ENCODE data around the gene LYZL6.
"Not testable (repeated sequence)": the region's sequence is repeated elsewhere in the genome, so short reads cannot be mapped to it uniquely, and the experiment has no call there.

Gene LYZL6

DNA sequence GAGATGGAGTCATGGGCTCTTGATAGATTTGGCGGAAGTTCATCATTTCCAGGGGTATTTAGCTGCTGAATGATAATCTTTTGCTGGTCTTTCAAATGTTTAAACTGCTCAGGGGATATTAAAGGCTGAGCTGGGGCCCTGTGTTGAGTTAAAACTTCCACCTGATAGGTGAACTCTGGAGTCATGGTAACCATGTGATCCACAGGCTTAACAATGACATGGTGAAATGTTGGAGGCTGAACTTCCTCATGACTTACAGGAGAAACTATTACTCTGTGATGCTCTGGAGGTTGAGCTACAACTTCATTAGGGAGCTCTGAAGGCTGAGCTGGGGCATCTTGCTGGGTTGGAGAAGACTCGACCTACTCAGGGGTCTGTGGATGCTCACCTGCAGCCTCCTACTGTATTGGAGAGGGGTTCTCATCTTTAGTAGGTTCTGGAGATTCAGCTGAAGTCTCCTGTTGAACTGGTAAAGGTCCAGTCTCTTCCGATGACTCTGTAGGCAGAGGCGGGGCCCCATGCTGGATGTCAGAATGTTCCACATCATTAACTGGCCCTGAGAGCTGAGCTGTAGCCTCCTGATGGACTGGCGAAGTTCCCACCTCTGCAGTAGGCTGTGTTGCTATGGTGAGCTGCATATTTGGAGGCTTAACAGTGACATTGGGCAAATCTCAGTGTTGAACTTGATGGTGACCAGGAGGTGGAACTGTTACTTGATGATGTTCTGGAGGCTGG is 37.2 kb downstream of the LYZL6 start:
- no peak overlapping the region for H3K4me3 ChIP-seq (ENCODE audit: low read depth, low read length)
- TF ChIP-seq, protein P1, sequence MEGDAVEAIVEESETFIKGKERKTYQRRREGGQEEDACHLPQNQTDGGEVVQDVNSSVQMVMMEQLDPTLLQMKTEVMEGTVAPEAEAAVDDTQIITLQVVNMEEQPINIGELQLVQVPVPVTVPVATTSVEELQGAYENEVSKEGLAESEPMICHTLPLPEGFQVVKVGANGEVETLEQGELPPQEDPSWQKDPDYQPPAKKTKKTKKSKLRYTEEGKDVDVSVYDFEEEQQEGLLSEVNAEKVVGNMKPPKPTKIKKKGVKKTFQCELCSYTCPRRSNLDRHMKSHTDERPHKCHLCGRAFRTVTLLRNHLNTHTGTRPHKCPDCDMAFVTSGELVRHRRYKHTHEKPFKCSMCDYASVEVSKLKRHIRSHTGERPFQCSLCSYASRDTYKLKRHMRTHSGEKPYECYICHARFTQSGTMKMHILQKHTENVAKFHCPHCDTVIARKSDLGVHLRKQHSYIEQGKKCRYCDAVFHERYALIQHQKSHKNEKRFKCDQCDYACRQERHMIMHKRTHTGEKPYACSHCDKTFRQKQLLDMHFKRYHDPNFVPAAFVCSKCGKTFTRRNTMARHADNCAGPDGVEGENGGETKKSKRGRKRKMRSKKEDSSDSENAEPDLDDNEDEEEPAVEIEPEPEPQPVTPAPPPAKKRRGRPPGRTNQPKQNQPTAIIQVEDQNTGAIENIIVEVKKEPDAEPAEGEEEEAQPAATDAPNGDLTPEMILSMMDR (IDR thresholded peaks at IDR 0.05; ENCODE audit: insufficient read depth, low read depth, low read length, missing control alignments), result no peak
- no peak for DNase-seq (ENCODE audit: low read depth)

DNA sequence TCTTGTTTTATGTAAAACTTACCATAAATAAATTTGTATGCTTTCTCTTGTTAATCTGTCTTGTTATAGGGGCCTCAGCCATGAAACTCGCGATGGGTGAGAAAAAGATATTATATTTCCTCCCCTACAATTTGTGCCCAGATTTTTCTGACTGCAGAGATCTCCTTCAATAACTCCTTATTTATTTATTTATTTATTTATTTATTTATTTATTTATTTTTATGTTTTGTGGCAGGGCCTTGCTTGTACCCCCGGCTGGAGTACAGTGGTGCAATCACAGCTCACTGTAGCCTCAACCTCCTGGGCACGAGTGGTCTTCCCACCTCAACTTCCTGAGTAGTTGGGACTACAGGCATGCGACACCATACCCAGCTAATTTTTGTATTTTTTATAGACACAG is 40.1 kb downstream of the LYZL6 start:
- TF ChIP-seq, protein P1 (IDR thresholded peaks at IDR 0.05; ENCODE audit: insufficient read depth, low read depth, low read length, missing control alignments), result no peak
- DNase-seq (ENCODE audit: low read depth), result no peak
- H3K4me3 ChIP-seq (ENCODE audit: low read depth, low read length), result no peak overlapping the region

DNA sequence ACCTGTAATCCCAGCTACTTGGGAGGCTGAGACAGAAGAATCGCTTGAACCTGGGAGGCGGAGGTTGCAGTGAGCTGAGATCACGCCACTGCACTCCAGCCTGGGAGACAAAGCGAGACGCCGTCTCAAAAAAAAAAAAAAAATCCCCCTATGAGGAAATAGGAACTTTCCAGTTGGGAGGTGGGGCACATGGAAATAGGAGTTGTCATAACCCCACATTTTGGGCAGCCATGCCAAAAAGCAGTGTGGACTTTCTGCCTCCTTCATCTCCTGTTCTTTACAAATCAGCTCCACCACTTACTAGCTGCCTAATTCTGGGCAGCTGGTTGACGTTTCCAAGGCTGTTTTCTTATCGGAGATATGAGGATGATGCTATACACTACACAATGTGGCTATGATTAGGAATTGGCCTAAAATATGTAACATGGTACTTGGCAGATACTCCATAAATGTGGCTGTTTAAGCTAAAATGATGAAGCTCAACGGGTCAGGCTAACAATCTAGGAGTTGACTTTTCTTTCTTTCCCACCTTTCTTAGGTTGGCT is 41.8 kb downstream of the LYZL6 start:
- no peak overlapping the region for H3K4me3 ChIP-seq (ENCODE audit: low read depth, low read length)
- no peak for DNase-seq (ENCODE audit: low read depth)
- TF ChIP-seq, protein P1 (IDR thresholded peaks at IDR 0.05; ENCODE audit: insufficient read depth, low read depth, low read length, missing control alignments), result no peak

DNA sequence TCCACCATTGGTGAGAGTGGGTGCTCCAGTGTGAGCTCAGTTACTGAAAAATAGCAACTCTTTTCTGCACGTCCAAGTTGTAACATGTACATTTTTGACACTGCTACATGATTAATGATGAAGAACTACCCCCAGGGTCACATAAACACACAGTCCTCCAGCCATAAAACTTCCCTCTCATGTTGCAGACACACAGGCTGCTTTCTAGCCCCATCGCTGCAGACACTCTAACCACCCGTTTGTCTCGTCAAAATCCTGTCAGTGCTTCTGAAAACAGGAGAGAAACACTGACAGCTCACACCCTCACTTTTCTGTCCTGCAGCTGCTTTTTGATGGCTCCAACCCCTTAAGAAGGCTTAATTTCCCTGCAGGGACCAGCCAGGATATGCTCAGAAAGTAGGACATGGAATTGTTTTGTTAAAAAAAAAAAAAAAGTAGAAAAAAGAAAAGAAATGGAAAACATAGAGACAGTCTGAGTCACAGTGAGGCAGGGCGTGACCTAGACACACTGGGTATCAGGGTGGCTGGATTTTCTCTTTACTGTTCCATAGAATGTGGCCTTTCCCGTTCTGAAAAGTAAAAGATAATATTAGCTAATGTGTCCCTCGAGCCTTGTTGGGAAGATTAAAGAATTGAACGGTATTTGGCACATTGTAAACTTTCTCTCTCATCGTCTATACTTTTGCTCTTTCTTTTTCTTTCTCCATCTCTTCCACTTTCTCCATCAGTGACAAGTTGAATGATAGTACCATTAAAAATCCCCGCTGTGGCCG is 42.6 kb downstream of the LYZL6 start:
- DNase-seq (ENCODE audit: low read depth), result no peak
- TF ChIP-seq, protein P1 (IDR thresholded peaks at IDR 0.05; ENCODE audit: insufficient read depth, low read depth, low read length, missing control alignments), result no peak
- H3K4me3 ChIP-seq (ENCODE audit: low read depth, low read length), result no peak overlapping the region

DNA sequence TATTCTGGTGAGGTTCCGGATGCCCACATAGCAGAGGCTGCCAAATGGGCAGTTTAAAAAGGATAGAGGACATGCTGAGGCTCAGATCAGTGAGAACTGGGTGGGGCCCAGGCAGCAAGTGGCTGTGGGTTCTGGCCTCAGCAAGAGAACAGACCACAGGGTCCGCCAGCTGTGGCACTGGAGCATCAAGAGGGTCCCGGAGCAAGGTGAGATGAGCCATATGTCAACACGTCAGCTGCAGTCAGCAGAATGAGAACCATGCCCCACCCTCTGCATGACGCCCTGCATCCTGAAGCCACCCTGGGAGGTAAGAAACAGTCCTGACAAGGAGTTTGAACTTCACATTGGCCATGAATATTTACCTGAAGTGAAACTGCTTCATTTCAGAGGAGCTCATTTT is 43.2 kb downstream of the LYZL6 start:
- TF ChIP-seq, protein P1 (IDR thresholded peaks at IDR 0.05; ENCODE audit: insufficient read depth, low read depth, low read length, missing control alignments), result no peak
- no peak overlapping the region for H3K4me3 ChIP-seq (ENCODE audit: low read depth, low read length)
- no peak for DNase-seq (ENCODE audit: low read depth)

DNA sequence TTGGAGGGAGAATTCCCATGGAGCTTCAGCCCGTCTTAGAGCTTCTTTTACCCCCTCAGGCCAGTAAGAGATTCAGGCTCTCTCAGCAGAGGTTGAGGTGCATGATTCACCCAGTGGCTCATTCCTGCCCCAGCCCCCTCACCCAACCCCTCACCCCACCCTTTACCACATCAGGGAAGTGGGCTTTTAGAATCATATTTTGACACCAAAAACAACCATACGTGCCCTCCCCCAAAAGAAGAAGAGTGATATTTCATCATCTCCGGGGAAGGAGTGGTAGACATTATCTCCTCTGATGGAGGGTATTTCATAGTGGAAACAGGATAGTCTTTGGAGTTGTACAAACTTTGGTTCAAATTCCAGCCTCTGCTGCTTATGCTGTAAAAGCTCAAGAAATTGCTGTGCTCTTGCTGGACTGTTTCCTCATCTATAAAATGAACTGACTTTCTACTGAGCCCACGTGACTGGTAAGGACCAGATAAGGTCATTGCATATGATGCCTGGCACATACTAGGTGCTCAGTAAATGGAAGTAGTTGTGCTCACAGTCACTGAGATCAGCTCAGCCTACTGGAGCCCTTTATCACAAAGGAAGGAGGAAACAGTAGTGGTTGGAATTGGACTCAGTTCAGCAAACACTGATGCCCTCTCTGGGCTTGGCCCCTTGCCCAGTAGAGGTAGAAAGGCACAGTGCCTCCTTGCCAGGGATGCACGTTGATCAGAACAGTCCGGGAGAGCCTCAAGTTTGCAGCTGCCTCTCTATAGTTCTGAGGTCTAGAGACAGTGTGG is 45.0 kb downstream of the LYZL6 start:
- TF ChIP-seq, protein P1 (IDR thresholded peaks at IDR 0.05; ENCODE audit: insufficient read depth, low read depth, low read length, missing control alignments), result no peak
- no peak overlapping the region for H3K4me3 ChIP-seq (ENCODE audit: low read depth, low read length)
- no peak for DNase-seq (ENCODE audit: low read depth)

DNA sequence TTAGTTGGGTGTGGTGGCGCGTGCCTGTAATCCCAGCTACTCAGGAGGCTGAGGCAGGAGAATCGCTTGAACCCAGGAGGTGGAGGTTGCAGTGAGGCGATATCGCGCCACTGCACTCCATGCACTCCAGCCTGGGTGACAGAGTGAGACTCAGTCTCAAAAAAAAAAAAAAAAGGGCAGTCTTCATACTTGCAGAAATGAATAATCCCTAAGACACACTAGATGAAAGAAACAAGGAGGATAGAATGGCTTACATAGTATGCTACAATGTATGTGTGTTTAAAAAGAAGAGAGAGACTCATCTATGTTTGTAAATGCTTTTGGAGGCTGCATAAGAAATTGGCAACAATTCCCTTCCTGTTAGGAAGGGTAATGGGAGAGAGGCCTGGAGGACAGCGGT is 45.7 kb downstream of the LYZL6 start:
- H3K4me3 ChIP-seq (ENCODE audit: low read depth, low read length); DNase-seq (ENCODE audit: low read depth): not testable (repeated sequence)

Measured in GM12865 (cell line).